ENCODE results near the gene KIAA1210. TPM values are rescaled to one million over a fixed set of nuclear protein-coding genes. Genes with fewer than 3 reads are reported as not detected.
A peak's percentile ranks its signal among the peaks of the same experiment; 100 is the strongest.

The KIAA1210 gene
- total and polyA plus RNA-seq, 2 of the 8 experiments (the other 6 are each of a cell fraction or from before 2014, with no cell fraction given): 0.02 TPM; not detected in 1

DNA sequence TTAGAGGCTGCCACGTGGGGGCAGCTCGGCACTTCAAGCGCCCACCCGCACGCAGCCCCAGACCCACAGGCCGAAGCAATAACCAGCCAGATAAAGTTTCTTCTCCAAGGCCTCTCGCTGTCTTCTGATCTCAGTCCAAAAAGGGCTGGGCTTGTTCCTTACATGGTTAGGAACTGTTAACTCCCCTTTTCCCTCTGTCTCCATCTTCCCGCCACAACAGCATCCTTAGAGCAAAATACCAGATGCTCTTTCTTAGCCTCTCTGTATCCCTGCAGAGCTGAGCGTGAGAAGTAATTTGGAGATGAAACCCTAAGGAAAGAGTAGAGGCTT is 23.4 kb upstream of the KIAA1210 start:
- POLR2A ChIA-PET (ENCODE audit: partially characterized antibody): no interaction called here
- no peaks in the 10 kb centered on the region for H3K9me3 ChIP-seq (ENCODE audit: insufficient read depth in 2 of 2, low read depth in 1 of 2, low read length in 1 of 2)
- peak overlapping the region in 1 of 4 experiments; percentile 34; a peak in 1 of 8 replicates for H3K4me3 ChIP-seq (ENCODE audit: extremely low read depth in 1 of 4, insufficient read depth in 2 of 4, low read depth in 3 of 4, low read length in 4 of 4)
- 74% methylated on average over 7 of the region's 9 CpGs; no CpG with 5 or more reads in 1 of the 2 experiments for WGBS, 2 experiments (ENCODE audit: extremely low coverage in 1 of 2, insufficient coverage in 1 of 2, insufficient read length in 1 of 2, insufficient replicate concordance in 2 of 2, low coverage in 1 of 2, low lambda C conversion rate in 2 of 2, missing lambda C conversion rate in 1 of 2)
- FAIRE-seq: no peak
- H2AFZ ChIP-seq (ENCODE audit: low read length): peak overlapping the region; percentile 81; the same call in 1 of the 2 replicates
- H3K4ac ChIP-seq (replicated peaks; ENCODE audit: insufficient read length, low read depth, low read length): no peak overlapping the region
- no peak overlapping the region for H3K56ac ChIP-seq (replicated peaks; ENCODE audit: insufficient read length, low read depth, low read length)
- no peaks in the 10 kb centered on the region; a peak in 1 of 7 replicates for H3K4me1 ChIP-seq (replicated peaks in 1 of 4; ENCODE audit: control insufficient read depth in 3 of 4, insufficient read depth in 4 of 4, low read length in 3 of 4)
- H2BK5ac ChIP-seq (ENCODE audit: low read depth, low read length): no peak overlapping the region
- no peak overlapping the region for H4K8ac ChIP-seq (ENCODE audit: extremely low read depth, insufficient read depth, low read length)
- H3K18ac ChIP-seq (ENCODE audit: extremely low read depth, low read length): no peak overlapping the region
- H2AK5ac ChIP-seq (ENCODE audit: low read depth, low read length): no peak overlapping the region
- no peak overlapping the region for H2BK120ac ChIP-seq (replicated peaks; ENCODE audit: low read depth, low read length)
- CTCF ChIA-PET (ENCODE audit: partially characterized antibody): interaction anchor here (1.5 to 2.0 kb wide), 3 partner anchors 9 to 44 kb away, joined by 4 to 5 read pairs (median 5); no protein-coding TSS in a partner anchor
- H3K36me3 ChIP-seq (ENCODE audit: control insufficient read depth in 2 of 4, insufficient read depth in 4 of 4, low read length in 3 of 4): no peaks in the 10 kb centered on the region
- no peak overlapping the region for H3K9ac ChIP-seq (replicated peaks in 1 of 4; ENCODE audit: extremely low read depth in 1 of 4, low read depth in 3 of 4, low read length in 3 of 4)
- H3K14ac ChIP-seq (ENCODE audit: insufficient read length): no peak overlapping the region
- DNase-seq (ENCODE audit: low read depth in 1 of 2, low spot score in 2 of 2): no peak
- H3K27ac ChIP-seq (ENCODE audit: low read depth, low read length): no peak overlapping the region
- H3K27me3 ChIP-seq (replicated peaks in 1 of 4; ENCODE audit: control insufficient read depth in 3 of 4, extremely low read depth in 1 of 4, insufficient read depth in 3 of 4, low read length in 3 of 4): no peaks in the 10 kb centered on the region; a peak in 1 of 7 replicates
- H2BK20ac ChIP-seq (ENCODE audit: low read length): no peak overlapping the region
- H2BK12ac ChIP-seq (ENCODE audit: low read depth, low read length): no peak overlapping the region
- H3K79me1 ChIP-seq (ENCODE audit: low read depth, low read length): no peaks in the 10 kb centered on the region
- H4K5ac ChIP-seq (ENCODE audit: insufficient read length, low read depth, low read length): no peak overlapping the region
- H2BK15ac ChIP-seq (ENCODE audit: low read length): no peak overlapping the region
- no peaks in the 10 kb centered on the region for H3K79me2 ChIP-seq (ENCODE audit: control insufficient read depth in 1 of 2, insufficient read depth in 2 of 2, low read length in 2 of 2)
- H3K23ac ChIP-seq (ENCODE audit: insufficient read length): no peak overlapping the region
- no peak overlapping the region for H4K91ac ChIP-seq (replicated peaks; ENCODE audit: insufficient read length, low read length)
- peak overlapping the region in 1 of 2 experiments; percentile 24; a peak in 2 of 4 replicates for H3K4me2 ChIP-seq (ENCODE audit: insufficient read depth in 1 of 2, low read depth in 2 of 2, low read length in 2 of 2)
- H3K23me2 ChIP-seq (ENCODE audit: low read depth, low read length): no peaks in the 10 kb centered on the region
- no peaks in the 10 kb centered on the region for H4K20me1 ChIP-seq (replicated peaks in 1 of 2; ENCODE audit: control insufficient read depth in 1 of 2, insufficient read depth in 2 of 2, low read length in 2 of 2)
- no peak for TF ChIP-seq SP1 (IDR thresholded peaks at IDR 0.05; ENCODE audit: low read depth, low read length)
- no peak for TF ChIP-seq JUND (IDR thresholded peaks at IDR 0.05; ENCODE audit: low read length)
- TF ChIP-seq KDM1A (IDR thresholded peaks at IDR 0.05; ENCODE audit: borderline replicate concordance, low read length): no peak
- no peak for TF ChIP-seq SUZ12 (IDR thresholded peaks at IDR 0.05; ENCODE audit: low read length)
- no peak for TF ChIP-seq PHF8 (conservative IDR thresholded peaks at IDR 0.05; ENCODE audit: low read depth, low read length)
- no peak for TF ChIP-seq CBX5 (IDR thresholded peaks at IDR 0.05; ENCODE audit: low read depth, low read length)
- TF ChIP-seq CTBP2 (IDR thresholded peaks at IDR 0.05; ENCODE audit: borderline replicate concordance, insufficient read depth, insufficient read length, low read length): no peak
- TF ChIP-seq HDAC6 (IDR thresholded peaks at IDR 0.05; ENCODE audit: low read depth, low read length): no peak
- no peak for TF ChIP-seq TBP (IDR thresholded peaks at IDR 0.05; ENCODE audit: low read depth, low read length)
- no peak for TF ChIP-seq KDM5A (IDR thresholded peaks at IDR 0.05; ENCODE audit: low read length)
- TF ChIP-seq, protein P1, sequence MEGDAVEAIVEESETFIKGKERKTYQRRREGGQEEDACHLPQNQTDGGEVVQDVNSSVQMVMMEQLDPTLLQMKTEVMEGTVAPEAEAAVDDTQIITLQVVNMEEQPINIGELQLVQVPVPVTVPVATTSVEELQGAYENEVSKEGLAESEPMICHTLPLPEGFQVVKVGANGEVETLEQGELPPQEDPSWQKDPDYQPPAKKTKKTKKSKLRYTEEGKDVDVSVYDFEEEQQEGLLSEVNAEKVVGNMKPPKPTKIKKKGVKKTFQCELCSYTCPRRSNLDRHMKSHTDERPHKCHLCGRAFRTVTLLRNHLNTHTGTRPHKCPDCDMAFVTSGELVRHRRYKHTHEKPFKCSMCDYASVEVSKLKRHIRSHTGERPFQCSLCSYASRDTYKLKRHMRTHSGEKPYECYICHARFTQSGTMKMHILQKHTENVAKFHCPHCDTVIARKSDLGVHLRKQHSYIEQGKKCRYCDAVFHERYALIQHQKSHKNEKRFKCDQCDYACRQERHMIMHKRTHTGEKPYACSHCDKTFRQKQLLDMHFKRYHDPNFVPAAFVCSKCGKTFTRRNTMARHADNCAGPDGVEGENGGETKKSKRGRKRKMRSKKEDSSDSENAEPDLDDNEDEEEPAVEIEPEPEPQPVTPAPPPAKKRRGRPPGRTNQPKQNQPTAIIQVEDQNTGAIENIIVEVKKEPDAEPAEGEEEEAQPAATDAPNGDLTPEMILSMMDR (IDR thresholded peaks at IDR 0.05; ENCODE audit: control extremely low read depth in 1 of 3, insufficient read depth in 1 of 3, low read depth in 1 of 3, low read length in 3 of 3): no peak
- no peak for TF ChIP-seq CEBPB (IDR thresholded peaks at IDR 0.05; ENCODE audit: low read depth, low read length)

Measured in H1 (cell line).